GM19328 (cell line): ENCODE data around the gene ARMC3.
"Not testable (repeated sequence)": the region's sequence is repeated elsewhere in the genome, so short reads cannot be mapped to it uniquely, and the experiment has no call there.

ENCODE experiments used
- ATAC-seq: cut with Tn5 transposase; IDR thresholded peaks from one replicate; pipeline ENCODE4 v1.9.1; 2021; ENCODE audit warnings: mild to moderate bottlenecking, moderate library complexity; ENCODE audit not compliant: unreplicated experiment

The ARMC3 gene, protein sequence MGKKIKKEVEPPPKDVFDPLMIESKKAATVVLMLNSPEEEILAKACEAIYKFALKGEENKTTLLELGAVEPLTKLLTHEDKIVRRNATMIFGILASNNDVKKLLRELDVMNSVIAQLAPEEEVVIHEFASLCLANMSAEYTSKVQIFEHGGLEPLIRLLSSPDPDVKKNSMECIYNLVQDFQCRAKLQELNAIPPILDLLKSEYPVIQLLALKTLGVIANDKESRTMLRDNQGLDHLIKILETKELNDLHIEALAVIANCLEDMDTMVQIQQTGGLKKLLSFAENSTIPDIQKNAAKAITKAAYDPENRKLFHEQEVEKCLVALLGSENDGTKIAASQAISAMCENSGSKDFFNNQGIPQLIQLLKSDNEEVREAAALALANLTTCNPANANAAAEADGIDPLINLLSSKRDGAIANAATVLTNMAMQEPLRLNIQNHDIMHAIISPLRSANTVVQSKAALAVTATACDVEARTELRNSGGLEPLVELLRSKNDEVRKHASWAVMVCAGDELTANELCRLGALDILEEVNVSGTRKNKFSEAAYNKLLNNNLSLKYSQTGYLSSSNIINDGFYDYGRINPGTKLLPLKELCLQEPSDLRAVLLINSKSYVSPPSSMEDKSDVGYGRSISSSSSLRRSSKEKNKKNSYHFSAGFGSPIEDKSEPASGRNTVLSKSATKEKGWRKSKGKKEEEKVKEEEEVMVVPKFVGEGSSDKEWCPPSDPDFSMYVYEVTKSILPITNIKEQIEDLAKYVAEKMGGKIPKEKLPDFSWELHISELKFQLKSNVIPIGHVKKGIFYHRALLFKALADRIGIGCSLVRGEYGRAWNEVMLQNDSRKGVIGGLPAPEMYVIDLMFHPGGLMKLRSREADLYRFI

DNA sequence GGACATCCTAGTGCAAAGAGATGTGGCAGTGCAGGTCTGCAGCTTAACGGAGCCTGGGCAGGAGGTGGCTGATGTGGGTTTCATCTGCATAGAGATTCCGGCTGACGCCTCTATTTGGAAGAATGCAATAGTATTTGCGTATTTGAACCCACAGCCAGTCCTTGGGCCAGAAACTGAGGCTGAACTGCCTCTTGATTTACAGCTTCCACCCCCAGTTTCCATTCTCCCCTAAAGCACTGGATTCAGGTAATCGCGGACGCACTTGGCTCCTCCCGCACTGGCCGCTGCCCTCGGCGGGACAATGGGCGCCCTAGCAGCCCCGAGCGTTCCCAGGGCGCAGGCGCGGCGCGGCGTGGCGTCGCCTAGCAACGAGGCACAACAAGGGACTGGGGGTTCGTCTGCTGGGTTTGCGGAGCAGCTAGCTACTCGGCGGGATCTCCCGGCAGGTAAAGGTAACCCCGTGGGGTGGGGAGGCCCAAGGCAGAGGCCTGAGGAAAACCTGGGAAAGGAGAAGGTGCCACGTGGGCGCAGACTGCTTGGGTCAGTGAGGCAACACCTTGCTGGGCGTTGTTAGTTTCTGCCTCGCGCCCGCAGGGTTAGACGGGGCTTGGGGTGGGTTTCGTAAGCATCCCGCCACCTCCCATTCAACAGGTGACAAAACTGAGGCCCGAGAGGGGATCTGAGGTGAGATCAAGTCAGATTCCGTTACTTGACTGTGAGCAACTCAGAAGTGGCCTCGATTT is at the start of gene ARMC3:
ARMC3 (plus strand) TSS at position 393 of the 743 bp plus-strand sequence. CDS start 3,944 bp downstream, outside the sequence.
- ATAC-seq, result peak; percentile 90

DNA sequence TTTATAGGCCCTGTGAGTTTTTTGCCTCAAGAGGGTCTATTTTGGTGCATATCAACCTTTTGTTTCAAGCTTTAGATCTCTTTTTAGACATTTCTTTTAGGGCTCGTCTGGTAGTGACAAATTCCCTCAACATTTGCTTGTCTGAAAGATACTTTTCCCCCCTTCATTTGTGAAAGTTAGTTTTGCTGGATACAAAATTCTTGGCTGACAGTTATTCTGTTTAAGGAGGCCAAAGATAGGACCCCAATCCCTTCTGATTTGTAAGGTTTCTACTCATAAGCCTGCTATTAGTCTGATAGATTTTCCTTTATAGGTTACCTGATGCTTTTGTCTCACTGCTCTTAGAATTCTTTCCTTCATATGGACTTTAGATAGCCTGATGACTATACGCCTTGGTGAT is 36.1 kb upstream of the ARMC3 start:
- ATAC-seq, result no peak

DNA sequence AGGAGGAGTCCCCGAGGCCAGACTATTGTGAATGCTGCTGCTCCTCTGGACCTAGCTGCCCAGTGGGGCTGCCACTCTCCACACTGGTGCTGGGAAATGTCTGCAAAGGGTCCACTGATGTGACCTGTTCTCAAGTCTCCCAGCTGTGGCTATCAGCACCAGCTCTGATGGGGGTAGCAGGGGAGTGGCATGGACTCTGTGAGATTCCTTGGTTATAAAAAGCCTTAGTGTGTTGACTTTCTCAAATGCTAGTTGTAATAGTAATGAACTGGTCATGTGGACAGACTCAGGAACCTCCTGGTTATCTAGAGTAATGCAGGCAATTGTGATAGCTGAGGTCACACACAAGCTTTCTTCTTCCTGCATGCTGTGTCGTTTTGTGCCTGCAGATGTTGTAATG is 34.1 kb upstream of the ARMC3 start:
- no peak for ATAC-seq

DNA sequence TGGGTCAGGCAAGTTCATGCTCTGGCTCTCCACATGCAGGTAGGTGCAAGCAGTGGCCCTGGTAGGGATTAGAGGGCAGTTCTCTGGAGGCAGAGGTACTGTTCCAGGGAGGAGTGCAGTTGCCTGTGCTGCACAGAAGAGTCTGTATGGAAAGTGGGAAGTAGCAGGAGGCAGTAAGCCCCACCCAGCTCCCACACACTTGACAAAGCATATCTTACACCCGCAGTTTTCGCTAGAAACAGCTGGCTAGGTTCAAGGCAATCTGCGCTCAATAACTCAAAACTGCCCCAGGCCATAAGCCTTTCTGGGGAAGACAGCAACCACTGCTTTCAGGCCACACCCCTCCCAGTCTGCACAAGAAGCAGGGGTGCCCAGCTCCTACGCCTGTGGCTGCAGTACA is 33.1 kb upstream of the ARMC3 start:
- ATAC-seq, result no peak

DNA sequence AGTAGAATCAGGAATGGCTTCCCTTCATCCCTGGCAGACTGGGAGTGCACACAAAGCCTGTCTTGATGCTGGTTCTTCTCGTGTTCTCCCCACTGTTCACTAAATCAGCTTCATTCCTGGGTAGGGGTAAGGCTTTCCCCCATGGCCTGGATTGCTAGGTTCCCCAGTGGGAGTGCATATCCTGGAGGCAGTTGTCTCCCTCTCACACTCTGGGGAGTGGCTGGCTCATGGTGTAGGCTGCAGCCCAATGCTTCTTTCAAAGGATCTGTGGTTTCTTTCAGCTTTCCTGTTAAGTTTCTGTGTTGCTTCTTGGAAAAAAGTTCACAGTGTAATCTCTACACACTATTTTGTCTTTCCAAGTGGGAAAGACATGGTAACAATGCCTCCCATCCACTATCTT is 32.6 kb upstream of the ARMC3 start:
- ATAC-seq, result no peak

DNA sequence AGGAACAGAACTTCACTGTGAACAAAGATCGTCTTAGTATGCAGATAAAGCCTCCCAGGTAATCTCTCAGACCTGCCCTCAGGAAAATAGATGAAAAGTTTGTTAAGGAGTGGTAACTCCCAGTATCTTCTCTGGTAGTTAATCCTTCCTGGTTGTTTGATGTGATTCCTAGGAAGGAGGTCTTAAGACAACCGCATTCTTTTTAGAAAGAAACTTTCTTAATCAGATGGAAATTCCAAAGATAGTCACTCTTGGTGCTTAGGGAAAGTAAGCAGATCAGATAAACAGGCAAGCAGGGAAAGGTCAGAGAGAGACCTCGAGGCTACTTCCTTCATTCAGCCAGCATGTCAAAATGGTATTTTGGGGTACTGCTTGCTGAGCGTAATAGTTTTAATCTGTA is 30.5 kb upstream of the ARMC3 start:
- ATAC-seq, result no peak

DNA sequence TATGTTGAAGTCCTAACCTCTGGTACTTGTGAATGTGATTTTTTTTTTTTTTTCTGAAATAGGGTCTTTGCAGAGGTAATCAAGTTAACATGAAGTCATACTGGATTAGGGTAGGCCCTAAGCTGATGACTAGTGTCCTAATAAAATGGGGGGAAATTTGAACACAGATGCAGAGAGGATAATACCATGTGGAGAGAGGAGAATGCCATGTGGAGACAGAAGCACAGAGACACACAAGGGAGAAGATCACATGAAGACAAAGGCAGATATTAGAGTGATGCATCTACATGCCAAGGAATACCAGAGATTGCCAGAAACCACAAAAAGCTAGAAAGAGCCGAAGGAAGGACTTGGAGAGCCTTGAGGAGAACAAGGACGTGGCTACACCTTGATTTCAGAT is 28.5 kb upstream of the ARMC3 start:
- no peak for ATAC-seq

DNA sequence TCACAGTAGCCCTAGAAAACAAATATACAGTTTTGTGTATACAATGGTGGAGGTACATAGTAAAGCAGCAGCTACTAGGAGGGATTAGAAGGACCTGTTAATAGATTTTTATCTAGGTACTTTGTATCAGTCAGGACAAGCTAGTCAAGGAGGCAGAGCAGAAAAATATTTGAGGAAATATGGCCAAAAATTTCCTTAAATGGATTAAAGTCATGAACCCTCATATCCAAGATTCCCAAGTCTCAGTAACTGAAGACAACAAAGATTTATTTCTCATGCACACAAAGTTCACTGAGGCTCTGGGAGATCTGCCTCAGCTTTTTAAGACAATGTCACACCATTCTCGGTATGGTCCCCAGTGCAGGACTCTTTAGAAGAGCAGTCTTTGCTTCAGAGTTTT is 28.1 kb upstream of the ARMC3 start:
- no peak for ATAC-seq

DNA sequence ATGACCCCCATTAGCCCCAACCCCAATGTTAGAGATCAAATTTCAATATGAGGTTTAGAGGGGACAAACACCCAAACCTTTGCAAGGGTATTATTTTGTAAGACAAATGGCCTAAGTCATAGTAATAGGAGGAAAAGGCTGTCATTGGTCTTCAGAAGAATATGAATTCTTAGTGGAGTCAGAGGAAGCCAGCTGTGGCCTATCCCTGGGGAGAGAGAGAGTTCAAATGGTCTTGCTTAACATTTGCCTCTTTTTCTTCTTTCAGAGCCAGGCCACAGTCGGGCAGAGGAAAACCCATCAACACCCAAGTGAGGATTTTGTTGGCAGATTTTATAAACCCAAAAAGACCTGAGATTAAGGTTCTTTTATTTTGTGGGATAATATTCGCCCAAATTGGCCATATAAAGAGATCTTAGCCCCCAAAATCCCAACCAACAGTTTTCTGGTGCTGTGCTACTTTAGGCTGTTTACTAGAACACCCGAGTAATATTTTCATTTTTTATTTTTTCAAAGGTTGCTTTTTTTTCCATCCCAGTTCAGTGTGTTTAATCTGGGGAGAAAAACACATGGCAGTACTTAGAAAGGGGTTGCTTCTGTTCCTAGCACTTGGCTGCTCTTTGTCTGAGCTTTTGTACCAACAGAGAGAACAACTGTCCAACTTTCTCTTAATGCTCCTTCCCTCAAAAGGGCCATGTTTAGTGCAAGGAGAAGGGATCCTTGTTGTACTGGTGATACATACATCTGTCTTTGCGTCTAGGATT is 26.8 kb upstream of the ARMC3 start:
- ATAC-seq, result no peak

DNA sequence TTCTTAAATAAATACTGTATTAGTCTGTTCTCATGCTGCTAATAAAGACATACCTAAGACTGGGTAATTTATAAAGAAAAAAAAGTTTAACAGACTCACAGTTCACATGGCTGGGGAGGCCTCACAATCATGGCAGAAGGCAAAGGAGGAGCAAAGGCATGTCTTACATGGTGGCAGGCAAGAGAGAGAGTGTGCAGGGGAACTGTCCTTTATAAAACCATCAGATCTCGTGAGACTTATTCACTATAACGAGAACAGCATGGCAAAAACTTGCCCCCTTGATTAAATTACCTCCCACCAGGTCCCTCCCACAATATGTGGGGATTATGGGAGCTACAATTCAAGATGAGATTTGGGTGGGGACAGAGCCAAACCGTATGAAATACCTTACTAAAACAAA is 25.7 kb upstream of the ARMC3 start:
- ATAC-seq, result not testable (repeated sequence)

DNA sequence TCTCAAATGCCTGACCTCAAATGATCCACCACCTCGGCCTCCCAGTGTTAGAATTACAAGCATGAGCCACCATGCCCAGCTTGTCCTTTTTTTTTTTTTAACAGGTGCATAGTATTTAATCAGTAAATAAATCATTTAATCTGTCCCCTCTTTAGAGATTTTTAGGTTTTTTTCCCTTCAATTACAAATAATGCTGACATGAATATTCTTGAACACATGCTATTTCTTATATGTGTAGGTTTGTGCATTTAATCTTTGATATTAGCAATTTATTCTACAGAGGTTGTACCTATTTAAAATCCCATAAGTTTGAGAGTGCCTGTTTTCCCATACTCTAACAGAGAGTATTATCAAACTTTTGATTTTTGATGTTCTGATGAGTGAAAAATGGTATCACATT is 24.2 kb upstream of the ARMC3 start:
- no peak for ATAC-seq

DNA sequence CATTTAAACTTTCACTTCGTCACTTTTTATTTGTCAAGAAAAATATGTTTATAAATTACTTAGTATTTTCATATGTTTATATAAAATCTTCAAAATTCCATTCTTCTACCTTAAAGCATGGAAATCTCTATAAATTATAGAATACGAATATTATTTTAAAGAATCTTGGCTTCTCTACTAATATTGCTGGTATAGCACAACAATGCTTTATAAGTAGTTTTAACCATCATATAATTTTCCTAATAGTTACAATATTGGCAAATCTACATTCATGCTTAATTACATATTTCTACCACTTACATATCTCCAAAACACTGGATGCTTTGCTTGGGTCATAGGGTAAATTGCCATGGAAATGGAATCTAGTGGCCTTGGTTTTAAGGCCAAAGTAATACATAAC is 21.1 kb upstream of the ARMC3 start:
- no peak for ATAC-seq

DNA sequence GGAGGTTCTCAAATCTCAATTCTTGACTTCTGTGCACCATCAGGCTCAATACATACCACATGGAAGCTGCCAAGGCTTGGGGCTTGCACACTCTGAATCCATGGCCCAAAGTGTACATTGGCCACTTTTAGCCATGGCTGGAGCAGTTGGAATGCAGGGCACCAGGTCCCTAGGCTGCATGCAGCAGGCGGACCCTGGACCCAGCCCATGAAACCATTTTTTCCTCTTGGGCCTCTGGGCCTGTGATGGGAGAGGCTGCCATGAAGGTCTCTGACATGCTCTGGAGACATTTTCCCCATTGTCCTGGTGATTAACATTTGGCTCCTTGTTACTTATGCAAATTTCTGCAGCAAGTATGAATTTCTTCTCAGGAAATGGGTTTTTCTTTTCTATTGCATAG is 19.0 kb upstream of the ARMC3 start:
- ATAC-seq, result no peak

DNA sequence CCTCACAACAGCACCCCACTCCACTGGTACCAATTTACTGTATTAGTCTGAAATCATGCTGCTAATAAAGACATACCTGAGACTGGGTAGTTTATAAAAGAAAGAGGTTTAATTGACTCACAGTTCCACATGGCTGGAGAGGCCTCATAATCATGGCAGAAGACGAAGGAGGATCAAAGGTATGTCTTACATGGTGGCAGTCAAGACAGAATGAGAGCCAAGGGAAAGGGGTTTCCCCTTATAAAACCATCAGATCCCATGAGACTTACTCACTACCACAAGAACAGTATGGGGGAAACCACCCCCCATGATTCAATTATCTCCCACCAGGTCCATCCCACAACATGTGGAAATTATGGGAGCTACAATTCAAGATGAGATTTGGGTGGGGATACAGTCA is 18.2 kb upstream of the ARMC3 start:
- ATAC-seq, result not testable (repeated sequence)

DNA sequence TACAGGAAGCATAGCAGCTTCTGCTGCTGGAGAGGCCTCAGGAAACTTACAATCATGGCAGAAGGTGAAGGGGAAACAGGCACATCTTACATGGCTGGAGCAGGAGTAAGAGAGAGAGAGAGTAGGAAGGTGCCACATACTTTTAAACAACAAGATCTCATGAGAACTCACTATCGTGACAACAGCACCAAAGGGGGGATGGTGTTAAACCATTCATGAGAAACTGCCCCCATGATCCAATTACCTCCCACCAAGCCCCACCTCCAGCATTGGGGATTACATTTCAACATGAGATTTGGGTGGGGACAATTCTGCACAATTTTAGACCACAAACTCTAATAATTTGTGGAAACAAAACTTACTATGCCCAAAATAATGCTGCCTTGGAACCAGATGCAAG is 16.8 kb upstream of the ARMC3 start:
- ATAC-seq, result no peak

DNA sequence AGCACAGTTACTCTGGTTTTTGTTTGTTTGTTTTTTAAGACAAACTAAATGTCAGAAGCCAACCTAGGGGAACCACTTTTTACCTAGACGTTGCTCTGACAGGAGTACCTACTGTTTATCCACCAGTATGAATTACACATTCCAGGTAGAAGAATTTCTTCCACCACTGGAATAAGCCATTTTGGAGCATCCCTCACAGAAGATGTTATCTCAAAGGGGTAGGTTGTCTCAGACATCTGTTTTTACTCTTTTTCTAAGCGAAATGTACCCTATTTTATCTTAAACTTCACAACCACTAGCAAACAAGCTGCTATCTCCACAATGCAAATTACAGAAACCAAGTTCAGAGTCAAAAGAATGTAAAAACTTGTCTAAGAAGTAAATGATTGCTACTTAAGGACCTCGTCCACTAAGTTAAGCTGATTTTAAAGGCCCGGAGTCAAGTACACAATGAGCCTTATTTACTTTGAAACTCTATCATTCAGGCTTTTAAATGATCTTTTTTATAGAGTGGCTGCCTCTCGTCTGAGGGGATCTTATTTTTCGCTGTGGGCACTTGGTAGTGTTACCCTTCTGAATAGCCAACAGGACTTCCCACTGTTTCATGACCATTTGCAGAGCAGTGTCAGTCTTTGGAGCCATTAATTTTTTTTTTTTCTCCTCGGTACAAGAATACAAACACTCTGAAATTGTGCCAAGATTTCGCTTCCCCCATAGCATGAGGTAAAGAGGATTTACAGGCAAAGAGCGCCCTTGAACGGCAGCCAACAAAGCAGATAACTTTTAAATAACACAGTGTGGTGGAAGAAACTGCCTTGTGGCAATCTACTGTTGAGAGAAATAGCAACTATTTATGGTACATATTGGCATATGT is 15.7 kb upstream of the ARMC3 start:
- ATAC-seq, result no peak

DNA sequence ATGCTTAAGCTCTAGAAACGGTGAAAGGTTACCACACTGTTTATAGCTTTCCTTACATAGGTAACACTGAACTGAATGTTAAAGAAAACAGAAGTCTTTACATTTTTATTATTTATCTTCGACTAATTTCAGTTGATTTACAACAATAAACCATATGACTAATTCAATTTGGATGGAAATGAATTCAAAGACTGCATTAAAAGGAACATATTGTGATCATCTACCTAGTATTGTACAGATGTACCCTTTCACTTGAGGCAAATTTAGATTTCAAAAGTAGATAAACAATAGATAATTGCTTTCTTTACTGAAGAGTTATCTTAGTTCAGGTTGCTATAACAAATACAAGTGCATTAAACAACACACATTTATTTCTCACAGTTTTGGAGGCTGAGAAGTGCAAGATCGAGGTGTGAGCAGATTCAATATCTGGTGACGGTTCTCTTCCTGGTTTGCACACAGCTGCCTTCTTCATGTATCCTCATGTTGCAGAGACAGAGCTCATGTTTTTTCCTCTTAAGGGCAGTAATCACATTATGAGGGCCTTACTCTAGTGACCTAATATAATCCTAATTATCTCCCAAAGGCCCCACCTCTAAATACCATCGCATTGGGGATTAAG is 15.0 kb upstream of the ARMC3 start:
- ATAC-seq, result no peak

DNA sequence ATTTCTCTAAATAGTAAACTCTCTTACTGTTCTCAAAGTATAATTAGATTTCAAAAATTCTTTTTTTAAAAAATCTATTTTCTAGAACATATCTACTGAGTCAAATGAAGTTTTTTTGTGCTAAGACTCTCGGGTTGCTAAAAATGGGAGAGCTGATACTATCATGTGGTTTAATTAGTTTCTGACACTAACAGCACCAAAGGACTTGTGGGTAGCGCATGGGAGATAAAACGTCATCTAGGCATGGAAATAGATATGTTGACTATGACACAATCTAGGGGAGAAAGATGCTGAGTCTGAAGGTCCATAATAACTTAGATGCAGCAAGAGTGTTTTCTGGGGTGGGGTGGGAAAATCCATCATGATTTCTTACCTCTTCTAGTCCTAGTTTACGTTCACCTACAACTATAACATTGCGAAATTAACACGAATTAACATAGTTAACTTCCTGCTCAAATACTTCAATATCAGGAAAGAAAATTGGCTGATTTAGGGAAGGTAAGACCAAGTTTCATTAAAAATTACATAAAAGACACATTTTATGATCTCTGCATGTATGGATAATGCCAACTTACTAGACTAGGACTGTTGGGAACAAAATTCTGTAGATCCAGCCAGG is 14.3 kb upstream of the ARMC3 start:
- no peak for ATAC-seq

DNA sequence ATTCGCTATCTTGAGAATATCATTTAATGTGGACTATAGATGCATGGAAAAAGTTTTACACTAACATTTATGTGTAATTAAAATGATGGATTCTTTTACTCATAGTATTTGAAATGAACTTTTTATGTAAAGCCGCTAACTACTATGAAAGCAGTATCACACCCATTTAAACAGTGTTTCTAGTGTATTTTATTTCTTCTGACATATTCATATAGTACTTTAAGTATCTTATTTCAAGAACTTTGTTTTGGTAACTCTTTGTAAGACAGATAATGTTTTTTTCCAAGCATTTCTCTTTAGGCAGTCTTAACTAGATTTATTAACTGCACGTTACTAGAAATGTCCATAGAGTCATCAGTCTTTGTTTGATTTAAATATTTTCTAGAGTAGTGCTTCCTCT is 12.5 kb upstream of the ARMC3 start:
- ATAC-seq, result no peak
